Body of pancreas (tissue), 4 donors: ENCODE results near the gene COTL1.

Source experiments
- POLR2A ChIP-seq, 3 donors: fragments of 450-650 bp; IDR thresholded peaks; one replicate each; pipeline ENCODE4 v1.6.1; 2016; ENCODE audit warnings: antibody characterized with exemption in 3 of 3, mild to moderate bottlenecking in 2 of 3
- TF ChIP-seq, protein P1 (sequence below), 7 experiments: fragments of 450-650 bp in 4 of 7; fragments of 200-600 bp in 3 of 7; sonication (generic) in 3 of 7; IDR thresholded peaks; one replicate each; pipeline ENCODE4 v1.5.1; 2016 to 2019; ENCODE audit warnings: antibody characterized with exemption in 7 of 7

DNA sequence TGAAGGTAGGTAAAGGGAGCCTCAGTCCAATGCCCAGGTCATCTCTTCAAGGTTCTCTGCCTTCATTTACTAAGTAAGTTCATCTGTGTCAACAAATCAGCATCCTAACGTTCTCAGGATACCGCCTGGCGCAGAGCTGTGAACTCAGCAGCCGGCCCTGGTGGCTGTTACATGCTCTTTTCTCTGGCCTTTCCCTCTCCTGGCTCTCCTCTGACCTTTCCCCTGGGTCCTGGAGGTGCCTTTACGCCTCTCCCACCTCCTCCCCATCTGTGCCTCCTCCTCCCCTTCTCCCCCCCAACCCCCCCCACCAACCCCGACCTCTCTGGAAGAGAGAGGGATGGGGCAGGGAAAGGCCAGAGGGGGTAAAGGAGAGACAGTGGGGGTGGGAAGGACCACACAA, 19.5 kb downstream of the COTL1 start:
- TF ChIP-seq, protein P1, sequence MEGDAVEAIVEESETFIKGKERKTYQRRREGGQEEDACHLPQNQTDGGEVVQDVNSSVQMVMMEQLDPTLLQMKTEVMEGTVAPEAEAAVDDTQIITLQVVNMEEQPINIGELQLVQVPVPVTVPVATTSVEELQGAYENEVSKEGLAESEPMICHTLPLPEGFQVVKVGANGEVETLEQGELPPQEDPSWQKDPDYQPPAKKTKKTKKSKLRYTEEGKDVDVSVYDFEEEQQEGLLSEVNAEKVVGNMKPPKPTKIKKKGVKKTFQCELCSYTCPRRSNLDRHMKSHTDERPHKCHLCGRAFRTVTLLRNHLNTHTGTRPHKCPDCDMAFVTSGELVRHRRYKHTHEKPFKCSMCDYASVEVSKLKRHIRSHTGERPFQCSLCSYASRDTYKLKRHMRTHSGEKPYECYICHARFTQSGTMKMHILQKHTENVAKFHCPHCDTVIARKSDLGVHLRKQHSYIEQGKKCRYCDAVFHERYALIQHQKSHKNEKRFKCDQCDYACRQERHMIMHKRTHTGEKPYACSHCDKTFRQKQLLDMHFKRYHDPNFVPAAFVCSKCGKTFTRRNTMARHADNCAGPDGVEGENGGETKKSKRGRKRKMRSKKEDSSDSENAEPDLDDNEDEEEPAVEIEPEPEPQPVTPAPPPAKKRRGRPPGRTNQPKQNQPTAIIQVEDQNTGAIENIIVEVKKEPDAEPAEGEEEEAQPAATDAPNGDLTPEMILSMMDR (IDR thresholded peaks at IDR 0.05), result no peak
- TF ChIP-seq POLR2A (IDR thresholded peaks at IDR 0.05), result no peak
